GM12874 (cell line): ENCODE results near the gene DISC1.

Experiments used
- TF ChIP-seq, protein P1 (sequence below): IDR thresholded peaks from 2 replicates; pipeline ENCODE4 v1.5.1; 2011; ENCODE audit warnings: low read depth, mild to moderate bottlenecking, control low read depth, low read length, moderate library complexity; ENCODE audit not compliant: insufficient read depth

Gene DISC1

DNA sequence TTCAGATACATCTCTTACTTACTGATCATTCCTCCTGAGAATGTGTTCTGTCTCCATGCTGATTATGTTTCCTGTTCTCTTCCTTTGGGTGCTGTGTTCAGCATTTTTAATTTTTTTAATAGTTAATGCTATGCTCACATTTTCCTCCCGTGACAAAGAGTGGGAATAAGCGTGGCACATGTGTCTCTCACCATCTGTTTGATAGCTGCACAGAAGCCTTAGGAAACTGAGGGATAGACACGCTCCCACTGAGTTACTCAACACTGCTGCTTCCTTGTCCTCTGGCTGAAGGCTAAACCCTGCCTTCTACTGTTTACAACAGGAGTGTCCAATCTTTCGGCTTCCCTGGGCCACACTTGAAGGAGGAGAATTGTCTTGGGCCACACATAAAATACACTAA is 264.2 kb downstream of the DISC1 start:
- TF ChIP-seq, protein P1, sequence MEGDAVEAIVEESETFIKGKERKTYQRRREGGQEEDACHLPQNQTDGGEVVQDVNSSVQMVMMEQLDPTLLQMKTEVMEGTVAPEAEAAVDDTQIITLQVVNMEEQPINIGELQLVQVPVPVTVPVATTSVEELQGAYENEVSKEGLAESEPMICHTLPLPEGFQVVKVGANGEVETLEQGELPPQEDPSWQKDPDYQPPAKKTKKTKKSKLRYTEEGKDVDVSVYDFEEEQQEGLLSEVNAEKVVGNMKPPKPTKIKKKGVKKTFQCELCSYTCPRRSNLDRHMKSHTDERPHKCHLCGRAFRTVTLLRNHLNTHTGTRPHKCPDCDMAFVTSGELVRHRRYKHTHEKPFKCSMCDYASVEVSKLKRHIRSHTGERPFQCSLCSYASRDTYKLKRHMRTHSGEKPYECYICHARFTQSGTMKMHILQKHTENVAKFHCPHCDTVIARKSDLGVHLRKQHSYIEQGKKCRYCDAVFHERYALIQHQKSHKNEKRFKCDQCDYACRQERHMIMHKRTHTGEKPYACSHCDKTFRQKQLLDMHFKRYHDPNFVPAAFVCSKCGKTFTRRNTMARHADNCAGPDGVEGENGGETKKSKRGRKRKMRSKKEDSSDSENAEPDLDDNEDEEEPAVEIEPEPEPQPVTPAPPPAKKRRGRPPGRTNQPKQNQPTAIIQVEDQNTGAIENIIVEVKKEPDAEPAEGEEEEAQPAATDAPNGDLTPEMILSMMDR, result no peak

DNA sequence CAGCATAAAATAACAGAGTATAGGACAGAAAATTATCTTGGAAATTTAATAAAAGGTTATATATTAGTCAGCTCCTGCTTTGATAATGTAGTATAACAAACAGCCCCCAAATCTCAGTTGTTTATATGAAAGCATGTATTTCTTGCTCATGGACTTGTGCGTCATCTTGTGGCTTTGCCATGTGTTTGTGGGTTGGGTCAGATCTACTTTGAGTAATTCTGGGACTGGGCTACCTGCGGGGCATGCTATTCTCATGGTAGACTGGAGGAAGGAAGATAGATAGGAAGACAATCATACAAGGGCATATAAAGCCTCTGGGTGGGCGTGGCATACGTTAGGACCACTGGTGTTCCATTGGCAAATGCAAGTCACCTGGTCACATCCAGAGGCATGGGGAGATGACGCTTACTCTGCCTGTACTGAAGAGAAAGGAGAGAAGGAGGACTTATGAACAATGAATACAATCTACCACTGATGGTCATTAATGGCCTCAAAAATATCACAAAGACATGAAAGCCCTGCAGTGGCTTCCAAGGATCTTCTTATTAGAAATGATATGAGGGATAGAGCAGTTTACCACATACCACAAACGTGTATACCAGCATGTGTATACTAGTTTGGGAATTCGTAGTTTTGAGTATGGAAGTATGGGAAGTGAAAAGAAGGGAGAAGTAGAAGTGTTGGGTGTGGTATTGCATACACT is 267.0 kb downstream of the DISC1 start:
- TF ChIP-seq, protein P1, result no peak

DNA sequence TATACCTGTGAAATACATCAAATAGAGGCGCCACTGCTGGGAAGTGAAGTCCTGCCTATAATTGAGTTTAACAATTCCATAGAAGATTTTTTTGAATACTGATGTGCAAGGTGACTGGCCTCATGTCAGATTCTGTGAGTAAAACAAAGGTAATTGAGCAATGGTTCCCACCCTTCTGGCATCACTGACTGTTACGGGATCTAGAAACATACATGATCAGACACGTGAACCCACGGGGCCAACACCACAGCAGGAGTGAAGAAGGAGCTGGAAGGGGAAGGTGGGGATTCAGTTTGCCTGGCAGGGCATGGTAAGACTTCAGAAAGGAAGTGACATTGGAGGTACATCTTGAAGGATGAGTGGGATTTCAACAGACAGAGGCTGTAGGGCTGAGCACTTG is 270.2 kb downstream of the DISC1 start:
- TF ChIP-seq, protein P1, result no peak

DNA sequence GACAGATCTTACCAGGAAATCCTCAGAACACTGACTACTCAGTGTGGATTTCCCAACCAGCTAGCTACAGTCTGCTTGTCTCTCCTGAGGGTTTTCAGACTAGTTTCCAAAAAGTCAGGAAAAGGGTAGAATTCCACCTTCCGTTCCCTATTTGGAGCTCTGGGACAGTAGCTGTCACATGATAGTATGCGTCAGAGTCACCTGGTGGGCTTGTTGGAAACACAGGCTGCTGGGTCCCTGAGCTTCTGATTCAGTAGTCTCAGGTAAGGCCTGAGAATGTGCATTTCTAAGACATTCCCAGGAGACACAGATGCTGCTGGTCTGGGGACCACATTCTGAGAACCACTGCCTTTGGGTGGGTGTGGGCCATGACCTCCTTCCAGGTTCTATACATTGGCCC is 272.5 kb downstream of the DISC1 start:
- TF ChIP-seq, protein P1, result no peak

DNA sequence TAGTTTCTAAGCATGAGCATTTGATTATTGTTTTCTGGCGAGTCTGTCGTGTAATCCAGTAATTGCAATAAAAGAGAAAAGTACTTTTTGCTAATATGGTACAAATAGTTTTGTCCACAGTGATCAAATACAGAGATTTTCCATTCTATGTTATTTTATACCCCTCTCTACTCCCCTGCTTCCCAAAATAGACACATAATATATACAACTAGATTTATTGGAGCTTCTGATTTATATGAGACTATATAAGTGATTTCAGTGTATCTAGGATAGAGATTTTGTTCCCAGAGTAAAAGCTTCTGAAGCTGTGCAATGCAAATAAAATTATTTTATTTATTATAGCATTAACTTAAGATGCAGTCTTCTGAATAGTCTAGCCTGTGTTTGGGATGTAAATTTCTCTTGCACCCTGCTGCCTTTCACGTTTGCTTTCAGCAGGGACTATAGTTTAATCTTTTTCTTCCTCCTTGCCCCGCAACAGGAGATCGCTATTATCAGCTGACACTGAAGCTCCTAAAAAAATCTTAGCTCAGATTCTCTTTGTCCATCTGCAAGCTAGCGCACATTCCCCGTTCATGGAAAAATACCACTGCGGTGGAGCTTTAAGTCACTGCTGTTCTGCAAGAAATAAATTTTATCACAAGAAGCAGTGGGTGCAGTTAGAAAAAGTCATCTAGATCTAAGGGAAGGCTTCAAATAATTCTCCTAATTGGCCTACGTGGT is 273.3 kb downstream of the DISC1 start:
- TF ChIP-seq, protein P1, result no peak

DNA sequence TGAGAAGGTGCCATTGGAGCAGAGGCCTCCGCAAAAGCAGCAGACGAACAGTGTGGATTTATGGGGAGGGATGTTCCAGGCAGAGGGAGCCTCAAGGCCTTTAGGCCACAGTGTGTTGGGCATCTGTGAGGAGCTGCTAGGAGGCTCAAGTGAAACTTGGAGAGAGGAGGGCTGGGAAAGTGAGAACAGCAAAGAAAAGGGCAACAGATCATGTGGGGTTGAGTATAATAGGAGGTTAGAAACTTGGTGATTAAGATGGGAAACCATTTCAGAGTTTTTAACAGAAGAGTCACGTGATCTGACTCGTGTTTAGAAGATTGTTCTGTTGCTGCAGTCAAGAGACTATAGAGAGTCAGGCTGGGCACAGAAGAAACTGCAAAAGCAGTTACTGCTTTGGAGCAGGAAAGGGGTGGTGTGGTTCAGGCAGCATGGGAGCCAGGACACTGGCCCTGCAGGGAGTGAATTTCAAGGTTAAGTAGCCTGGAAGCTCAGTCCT is 277.0 kb downstream of the DISC1 start:
- TF ChIP-seq, protein P1, result no peak

DNA sequence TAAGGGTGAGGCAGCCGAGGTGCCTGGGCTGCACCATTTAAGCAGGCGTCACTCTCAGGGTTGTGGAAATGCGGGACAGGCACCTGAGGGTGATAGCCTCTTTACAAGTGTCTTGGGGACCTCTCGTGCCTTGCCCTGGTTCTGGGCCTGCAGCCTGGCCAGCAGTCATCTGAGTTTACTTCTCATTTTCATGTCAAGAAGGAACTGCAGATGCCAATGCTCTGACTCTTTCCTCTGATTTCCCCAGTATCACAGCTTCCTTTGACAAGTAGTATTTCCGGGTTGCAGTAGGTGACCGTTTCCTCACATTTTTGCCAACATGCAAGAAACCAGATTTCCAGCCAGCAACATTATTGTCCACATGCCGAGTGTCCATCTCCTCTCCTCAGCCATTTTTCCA is 286.9 kb downstream of the DISC1 start:
- TF ChIP-seq, protein P1, result no peak
